GM23248 (cell line): ENCODE results near the gene PRPSAP2. TPM values are rescaled to one million over a fixed set of nuclear protein-coding genes. Genes with fewer than 3 reads are reported as not detected.

ENCODE experiments used
- DNase-seq: peaks from one replicate; pipeline ENCODE4 v3.0.0-alpha.2; 2015
- H2AFZ ChIP-seq: fragments of 200-600 bp; sonication (generic); 2 replicates; pipeline ENCODE4 v1.6.1; 2016; ENCODE audit warnings: antibody characterized with exemption
- H3F3A ChIP-seq: fragments of 200-600 bp; sonication (generic); 2 replicates; pipeline ENCODE4 v1.6.1; 2016; ENCODE audit warnings: mild to moderate bottlenecking, antibody characterized with exemption, mixed run types; ENCODE audit not compliant: insufficient read depth
- H3K27ac ChIP-seq: fragments of 200-600 bp; sonication (generic); 2 replicates; pipeline ENCODE4 v1.5.1; 2016; ENCODE audit warnings: mild to moderate bottlenecking
- H3K27me3 ChIP-seq: fragments of 200-600 bp; sonication (generic); replicated peaks from 2 replicates; pipeline ENCODE4 v1.6.1; 2016; ENCODE audit warnings: mild to moderate bottlenecking; ENCODE audit not compliant: insufficient read depth
- H3K36me3 ChIP-seq: fragments of 200-600 bp; sonication (generic); 2 replicates; pipeline ENCODE4 v1.6.1; 2016; ENCODE audit warnings: low read depth, mild to moderate bottlenecking
- H3K4me1 ChIP-seq: fragments of 200-600 bp; sonication (generic); 2 replicates; pipeline ENCODE4 v1.6.1; 2016; ENCODE audit warnings: mild to moderate bottlenecking; ENCODE audit not compliant: insufficient read depth
- H3K4me2 ChIP-seq: fragments of 200-600 bp; sonication (generic); one replicate; pipeline ENCODE4 v1.6.1; 2016; ENCODE audit warnings: mild to moderate bottlenecking; ENCODE audit not compliant: unreplicated experiment
- H3K4me3 ChIP-seq: fragments of 200-600 bp; sonication (generic); 2 replicates; pipeline ENCODE4 v1.5.1; 2016; ENCODE audit warnings: mild to moderate bottlenecking
- H3K79me2 ChIP-seq: fragments of 200-600 bp; sonication (generic); 2 replicates; pipeline ENCODE4 v1.6.1; 2016; ENCODE audit warnings: mild to moderate bottlenecking; ENCODE audit not compliant: insufficient read depth
- H3K9ac ChIP-seq: fragments of 200-600 bp; sonication (generic); 2 replicates; pipeline ENCODE4 v1.6.1; 2016; ENCODE audit warnings: mild to moderate bottlenecking
- H3K9me2 ChIP-seq: fragments of 200-600 bp; sonication (generic); 2 replicates; pipeline ENCODE4 v1.6.1; 2016; ENCODE audit warnings: mixed run types, mild to moderate bottlenecking, moderate library complexity; ENCODE audit not compliant: insufficient read depth
- H3K9me3 ChIP-seq: fragments of 200-600 bp; sonication (generic); one replicate; pipeline ENCODE4 v1.6.1; 2017; ENCODE audit warnings: low read depth
- H4K20me1 ChIP-seq: fragments of 200-600 bp; sonication (generic); 2 replicates; pipeline ENCODE4 v1.6.0; 2016; ENCODE audit not compliant: insufficient read depth
- EZH2 ChIP-seq: fragments of 200-600 bp; sonication (generic); IDR thresholded peaks from 2 replicates; pipeline ENCODE4 v1.6.1; 2018; ENCODE audit warnings: antibody characterized with exemption, mild to moderate bottlenecking; ENCODE audit not compliant: insufficient read depth, poor library complexity, severe bottlenecking
- EZH2phosphoT487 ChIP-seq: fragments of 200-600 bp; sonication (generic); IDR thresholded peaks from 2 replicates; pipeline ENCODE4 v1.6.1; 2018; ENCODE audit warnings: antibody characterized with exemption, moderate library complexity, mild to moderate bottlenecking, low read depth; ENCODE audit not compliant: insufficient read depth
- WGBS, 2 experiments: methylation state at CpG; one replicate each; pipeline ENCODE4 v1.1.6; 2015 to 2017; ENCODE audit warnings: low lambda C conversion rate in 2 of 2, low coverage in 1 of 2; ENCODE audit errors: missing lambda C conversion rate in 2 of 2; 5-methylcytosine and 5-hydroxymethylcytosine counted together
- in situ Hi-C: fragments of 300-500 bp; cut with MboI; formaldehyde crosslinking; loops from 2 replicates; pipeline ENCODE4 v1.15.0; 2020
- polyA plus RNA-seq: library from polyadenylated mRNA; unstranded; fragments of >200 nt; fragmentation: Nextera tagmentation; extraction: Ambion mirVana; gene quantifications from 2 replicates; pipeline ENCODE4 v1.2.1, GENCODE V29; 2016
- total RNA-seq: library from RNA; depleted of rRNA; stranded (reverse); fragments of >200 nt; shearing (Covaris generic); gene quantifications from 2 replicates; pipeline ENCODE4 v1.2.3, GENCODE V29; 2014

Gene PRPSAP2
- total and polyA plus RNA-seq, 2 experiments from 2014 or later = 19.4 to 23.5 TPM

- Histone ChIP-seq H3K27ac (no peak overlapping the region), H4K20me1 (no peaks in the 10 kb centered on the region), H3F3A (peaks cover 6% of the 10 kb centered on the region; the same call in 1 of the 2 replicates), H3K27me3 (no peaks in the 10 kb centered on the region), H3K9me2 (no peaks in the 10 kb centered on the region), H3K4me3 (no peak overlapping the region), H3K9me3 (no peaks in the 10 kb centered on the region), H3K4me2 (no peak overlapping the region), H3K4me1 (peaks cover 13% of the 10 kb centered on the region), H3K79me2 (no peaks in the 10 kb centered on the region), H3K9ac (no peak overlapping the region), H2AFZ (no peak overlapping the region), H3K36me3 (no peaks in the 10 kb centered on the region; the same call in 1 of the 2 replicates)
- 83 to 95% methylated on average over 4 of the region's 4 CpGs for WGBS, 2 experiments
- in situ Hi-C loops = no loop called here
- TF ChIP-seq EZH2 (no peak), EZH2phosphoT487 (no peak)
- no peak for DNase-seq
Observed at GRCh38 chr17:18968345-18968744, 110.4 kb downstream of the PRPSAP2 start.

GRCh38 chr17:18968945-18969887 lies 111.3 kb downstream of the PRPSAP2 start:
- H3K4me2 ChIP-seq = no peak overlapping the region
- H3K4me3 ChIP-seq = no peak overlapping the region
- no peaks in the 10 kb centered on the region for H3K9me2 ChIP-seq
- 73 to 76% methylated on average over 23 of the region's 23 CpGs for WGBS, 2 experiments
- H3K36me3 ChIP-seq = no peaks in the 10 kb centered on the region; the same call in 1 of the 2 replicates
- H3K79me2 ChIP-seq = no peaks in the 10 kb centered on the region
- peak overlapping the region; percentile 25; the same call in 1 of the 2 replicates for H3K9ac ChIP-seq
- 0 out of 2 replicates have a peak, but pooled peaks cover 5% of the 10 kb centered on the region for H3F3A ChIP-seq
- H3K27ac ChIP-seq = peak overlapping the region; percentile 14; the same call in 1 of the 2 replicates
- no peak for TF ChIP-seq EZH2phosphoT487
- no peaks in the 10 kb centered on the region for H3K9me3 ChIP-seq
- H4K20me1 ChIP-seq = no peaks in the 10 kb centered on the region
- H2AFZ ChIP-seq = no peak overlapping the region
- peaks cover 10% of the 10 kb centered on the region for H3K4me1 ChIP-seq
- DNase-seq = peak; percentile 87
- H3K27me3 ChIP-seq = no peaks in the 10 kb centered on the region
- in situ Hi-C loops = no loop called here

GRCh38 chr17:18970582-18971480 lies 112.9 kb downstream of the PRPSAP2 start:
- no peaks in the 10 kb centered on the region for H4K20me1 ChIP-seq
- no peak overlapping the region for H3K9ac ChIP-seq
- H3K36me3 ChIP-seq = no peaks in the 10 kb centered on the region; the same call in 1 of the 2 replicates
- 0 out of 2 replicates have a peak, but pooled peaks cover 5% of the 10 kb centered on the region for H3F3A ChIP-seq
- peaks cover 10% of the 10 kb centered on the region for H3K4me1 ChIP-seq
- H3K27ac ChIP-seq = no peak overlapping the region
- in situ Hi-C loops = no loop called here
- H3K4me3 ChIP-seq = no peak overlapping the region
- WGBS, 2 experiments = 89 to 91% methylated on average over 27 to 28 of the region's 28 CpGs
- 0 out of 2 replicates have a peak, but pooled peaks cover 5% of the 10 kb centered on the region for H3K79me2 ChIP-seq
- no peak overlapping the region for H2AFZ ChIP-seq
- H3K27me3 ChIP-seq = no peaks in the 10 kb centered on the region
- no peaks in the 10 kb centered on the region for H3K9me3 ChIP-seq
- H3K9me2 ChIP-seq = no peaks in the 10 kb centered on the region
- DNase-seq = peak; percentile 30
- no peak overlapping the region for H3K4me2 ChIP-seq
- TF ChIP-seq EZH2 (no peak), EZH2phosphoT487 (no peak)

GRCh38 chr17:18971801-18972200 lies 113.9 kb downstream of the PRPSAP2 start:
- Histone ChIP-seq H3K27me3 (no peaks in the 10 kb centered on the region), H3K4me1 (peaks cover 10% of the 10 kb centered on the region), H3K4me3 (no peak overlapping the region), H3K27ac (no peak overlapping the region), H3K4me2 (no peak overlapping the region), H4K20me1 (no peaks in the 10 kb centered on the region), H3K9ac (no peak overlapping the region), H2AFZ (no peak overlapping the region), H3K9me2 (no peaks in the 10 kb centered on the region), H3K9me3 (no peaks in the 10 kb centered on the region), H3F3A (0 out of 2 replicates have a peak, but pooled peaks cover 5% of the 10 kb centered on the region), H3K36me3 (no peaks in the 10 kb centered on the region; the same call in 1 of the 2 replicates), H3K79me2 (0 out of 2 replicates have a peak, but pooled peaks cover 11% of the 10 kb centered on the region)
- no peak for DNase-seq
- 97 to 99% methylated on average over 7 of the region's 7 CpGs for WGBS, 2 experiments
- no peak for TF ChIP-seq EZH2phosphoT487
- in situ Hi-C loops = no loop called here
